ENCODE data around the gene HOXA9.

HOXA9 gene

GRCh38 chr7:27173956-27174873, 8.9 kb upstream of the HOXA9 start, which contains the start of gene HOXA10:
TSS of gene HOXA10 (minus strand) at chr7:27174320. CDS start at chr7:27174306, 14 bp downstream.
- Histone ChIP-seq H4K20me1 (ENCODE audit: insufficient read depth, low read length) (no peaks in the 10 kb centered on the region), H2AFZ (ENCODE audit: low read length) (peak within 1 kb of the TSS; percentile 58), H3K36me3 (replicated peaks; ENCODE audit: insufficient read depth, low read length) (no peaks in the 10 kb centered on the region), H3K79me2 (ENCODE audit: low read length) (no peaks in the 10 kb centered on the region), H3F3A (ENCODE audit: insufficient read depth, low read length) (peaks cover 12% of the 10 kb centered on the region), H3K27ac (ENCODE audit: low read length) (no peak within 1 kb of the TSS), H3K9me2 (replicated peaks; ENCODE audit: insufficient read depth, low read length) (no peaks in the 10 kb centered on the region), H3K27me3 (replicated peaks; ENCODE audit: insufficient read depth, low read length) (peaks cover 76% of the 10 kb centered on the region), H3K4me1 (ENCODE audit: low read length) (peaks cover 9% of the 10 kb centered on the region), H3K4me3 (ENCODE audit: low read length) (peak within 1 kb of the TSS; percentile 59), H3K9ac (ENCODE audit: low read length) (no peak within 1 kb of the TSS), H3K9me3 (replicated peaks; ENCODE audit: insufficient read depth, low read length) (no peaks in the 10 kb centered on the region), H3K4me2 (ENCODE audit: low read depth, low read length) (peak within 1 kb of the TSS; percentile 99)
- TF ChIP-seq CTCF (IDR thresholded peaks at IDR 0.05; ENCODE audit: low read length) (no peak), EZH2 (optimal IDR thresholded peaks at IDR 0.05; ENCODE audit: low read depth, low read length) (no peak), EZH2phosphoT487 (IDR thresholded peaks at IDR 0.05; ENCODE audit: low read length) (no peak)
- DNase-seq = no peak

- Histone ChIP-seq H3K9me3 (replicated peaks; ENCODE audit: insufficient read depth, low read length) (no peaks in the 10 kb centered on the region), H3K27ac (ENCODE audit: low read length) (no peak overlapping the region), H3F3A (ENCODE audit: insufficient read depth, low read length) (peaks cover 12% of the 10 kb centered on the region), H3K4me2 (ENCODE audit: low read depth, low read length) (peak overlapping the region; percentile 99), H3K4me1 (ENCODE audit: low read length) (peaks cover 9% of the 10 kb centered on the region), H3K79me2 (ENCODE audit: low read length) (no peaks in the 10 kb centered on the region), H2AFZ (ENCODE audit: low read length) (peak overlapping the region; percentile 58), H3K36me3 (replicated peaks; ENCODE audit: insufficient read depth, low read length) (no peaks in the 10 kb centered on the region), H3K9me2 (replicated peaks; ENCODE audit: insufficient read depth, low read length) (no peaks in the 10 kb centered on the region), H3K27me3 (replicated peaks; ENCODE audit: insufficient read depth, low read length) (peaks cover 79% of the 10 kb centered on the region), H3K9ac (ENCODE audit: low read length) (no peak overlapping the region), H4K20me1 (ENCODE audit: insufficient read depth, low read length) (no peaks in the 10 kb centered on the region), H3K4me3 (ENCODE audit: low read length) (peak overlapping the region; percentile 59)
- DNase-seq = no peak
- no peak for TF ChIP-seq EZH2phosphoT487 (IDR thresholded peaks at IDR 0.05; ENCODE audit: low read length)
- no peak for TF ChIP-seq CTCF (IDR thresholded peaks at IDR 0.05; ENCODE audit: low read length)
- TF ChIP-seq EZH2 (optimal IDR thresholded peaks at IDR 0.05; ENCODE audit: low read depth, low read length) = no peak
Measured at GRCh38 chr7:27173511-27173955, 8.2 kb upstream of the HOXA9 start.

- Histone ChIP-seq H3K9me2 (replicated peaks; ENCODE audit: insufficient read depth, low read length) (no peaks in the 10 kb centered on the region), H3K27ac (ENCODE audit: low read length) (no peak overlapping the region), H2AFZ (ENCODE audit: low read length) (peak overlapping the region; percentile 58), H3K9ac (ENCODE audit: low read length) (no peak overlapping the region), H3K4me2 (ENCODE audit: low read depth, low read length) (peak overlapping the region; percentile 99), H3K27me3 (replicated peaks; ENCODE audit: insufficient read depth, low read length) (peaks cover 79% of the 10 kb centered on the region), H3K79me2 (ENCODE audit: low read length) (no peaks in the 10 kb centered on the region), H3K9me3 (replicated peaks; ENCODE audit: insufficient read depth, low read length) (no peaks in the 10 kb centered on the region), H3F3A (ENCODE audit: insufficient read depth, low read length) (peaks cover 12% of the 10 kb centered on the region), H4K20me1 (ENCODE audit: insufficient read depth, low read length) (no peaks in the 10 kb centered on the region), H3K4me1 (ENCODE audit: low read length) (peaks cover 9% of the 10 kb centered on the region), H3K36me3 (replicated peaks; ENCODE audit: insufficient read depth, low read length) (no peaks in the 10 kb centered on the region), H3K4me3 (ENCODE audit: low read length) (peak overlapping the region; percentile 59)
- TF ChIP-seq EZH2 (optimal IDR thresholded peaks at IDR 0.05; ENCODE audit: low read depth, low read length) = no peak
- no peak for TF ChIP-seq EZH2phosphoT487 (IDR thresholded peaks at IDR 0.05; ENCODE audit: low read length)
- no peak for TF ChIP-seq CTCF (IDR thresholded peaks at IDR 0.05; ENCODE audit: low read length)
- DNase-seq = no peak
Measured at GRCh38 chr7:27172823-27173510, 7.6 kb upstream of the HOXA9 start.

All from MM.1S (cell line).